H9 (cell line): ENCODE results near the gene ZC3H7B. TPM values are rescaled to one million over a fixed set of nuclear protein-coding genes. Genes with fewer than 3 reads are reported as not detected.

Source experiments
- DNase-seq: peaks from one replicate; pipeline ENCODE4 v3.0.0-alpha.2; 2017
- H2AFZ ChIP-seq: one replicate; pipeline ENCODE4 v1.6.1; 2013; ENCODE audit warnings: mild to moderate bottlenecking, low read length, control low read depth, moderate library complexity
- H2AK5ac ChIP-seq: 2 replicates; pipeline ENCODE4 v1.6.1; 2013; ENCODE audit warnings: low read length, control low read depth, mixed read lengths; ENCODE audit not compliant: insufficient read length
- H2BK120ac ChIP-seq: one replicate; pipeline ENCODE4 v1.6.1; 2013; ENCODE audit warnings: low read depth, mild to moderate bottlenecking, low read length, control low read depth, inconsistent platforms; ENCODE audit not compliant: poor library complexity, severe bottlenecking
- H2BK12ac ChIP-seq: 2 replicates; pipeline ENCODE4 v1.6.1; 2013; ENCODE audit warnings: low read length, control low read depth, mixed read lengths, low read depth; ENCODE audit not compliant: insufficient read length
- H2BK15ac ChIP-seq: 2 replicates; pipeline ENCODE4 v1.6.1; 2013; ENCODE audit warnings: low read depth, low read length, control low read depth
- H2BK20ac ChIP-seq: one replicate; pipeline ENCODE4 v1.6.1; 2013; ENCODE audit warnings: low read depth, mild to moderate bottlenecking, low read length, control low read depth, inconsistent platforms; ENCODE audit not compliant: poor library complexity, severe bottlenecking
- H2BK5ac ChIP-seq: 2 replicates; pipeline ENCODE4 v1.6.1; 2013; ENCODE audit warnings: low read length, control low read depth, mixed read lengths; ENCODE audit not compliant: insufficient read length
- H3K14ac ChIP-seq: 2 replicates; pipeline ENCODE4 v1.6.1; 2013; ENCODE audit warnings: low read length, control low read depth; ENCODE audit not compliant: insufficient read depth
- H3K18ac ChIP-seq: 2 replicates; pipeline ENCODE4 v1.6.1; 2013; ENCODE audit warnings: low read depth, mild to moderate bottlenecking, mixed read lengths, low read length, control low read depth; ENCODE audit not compliant: insufficient read length
- H3K23ac ChIP-seq: 2 replicates; pipeline ENCODE4 v1.6.1; 2013; ENCODE audit warnings: low read length, control low read depth, mixed read lengths, low read depth; ENCODE audit not compliant: insufficient read length
- H3K23me2 ChIP-seq: 2 replicates; pipeline ENCODE4 v1.6.1; 2013; ENCODE audit warnings: low read depth, mild to moderate bottlenecking, mixed read lengths, low read length, control low read depth; ENCODE audit not compliant: insufficient read length, poor library complexity, severe bottlenecking
- H3K27ac ChIP-seq: 2 replicates; pipeline ENCODE4 v1.5.1; 2013; ENCODE audit warnings: low read length, control low read depth, mixed read lengths, low read depth; ENCODE audit not compliant: insufficient read length
- H3K27me3 ChIP-seq: 2 replicates; pipeline ENCODE4 v1.6.1; 2013; ENCODE audit warnings: low read length, control low read depth, inconsistent platforms; ENCODE audit not compliant: insufficient read depth
- H3K4ac ChIP-seq: 2 replicates; pipeline ENCODE4 v1.6.1; 2013; ENCODE audit warnings: low read depth, mild to moderate bottlenecking, control low read depth, inconsistent platforms, low read length, moderate library complexity
- H3K4me1 ChIP-seq: 2 replicates; pipeline ENCODE4 v1.6.1; 2013; ENCODE audit warnings: low read length, control low read depth, inconsistent platforms; ENCODE audit not compliant: insufficient read depth
- H3K4me2 ChIP-seq: 2 replicates; pipeline ENCODE4 v1.6.1; 2013; ENCODE audit warnings: low read length, control low read depth, mixed read lengths; ENCODE audit not compliant: insufficient read length, insufficient read depth
- H3K56ac ChIP-seq: 2 replicates; pipeline ENCODE4 v1.6.1; 2013; ENCODE audit warnings: low read depth, mild to moderate bottlenecking, mixed read lengths, low read length, control low read depth; ENCODE audit not compliant: insufficient read length
- H3K79me1 ChIP-seq: 2 replicates; pipeline ENCODE4 v1.6.1; 2013; ENCODE audit warnings: low read depth, mild to moderate bottlenecking, moderate library complexity, low read length, control low read depth, inconsistent platforms; ENCODE audit not compliant: insufficient read depth, poor library complexity, severe bottlenecking
- H3K79me2 ChIP-seq: 2 replicates; pipeline ENCODE4 v1.6.1; 2013; ENCODE audit warnings: low read length, control low read depth, inconsistent platforms; ENCODE audit not compliant: insufficient read depth
- H3K9ac ChIP-seq: 2 replicates; pipeline ENCODE4 v1.6.1; 2013; ENCODE audit warnings: low read length, control low read depth, mixed read lengths; ENCODE audit not compliant: insufficient read length; ENCODE audit errors: extremely low read depth
- H3K9me3 ChIP-seq: one replicate; pipeline ENCODE4 v1.6.1; 2013; ENCODE audit warnings: low read depth, low read length, inconsistent platforms; ENCODE audit not compliant: control insufficient read depth
- H3T11ph ChIP-seq: one replicate; pipeline ENCODE4 v1.6.1; 2013; ENCODE audit warnings: mild to moderate bottlenecking, low read length, control low read depth, inconsistent platforms
- H4K20me1 ChIP-seq: one replicate; pipeline ENCODE4 v1.6.1; 2013; ENCODE audit not compliant: control insufficient read depth, insufficient read length, insufficient read depth
- H4K5ac ChIP-seq: 2 replicates; pipeline ENCODE4 v1.6.1; 2013; ENCODE audit warnings: low read depth, mild to moderate bottlenecking, mixed read lengths, low read length, control low read depth; ENCODE audit not compliant: insufficient read length
- H4K8ac ChIP-seq: replicated peaks from 2 replicates; pipeline ENCODE4 v1.6.1; 2013; ENCODE audit warnings: low read length, control low read depth, mixed read lengths, low read depth; ENCODE audit not compliant: insufficient read length
- H4K91ac ChIP-seq: 2 replicates; pipeline ENCODE4 v1.6.1; 2013; ENCODE audit warnings: low read depth, mild to moderate bottlenecking, moderate library complexity, mixed read lengths, low read length, control low read depth; ENCODE audit not compliant: insufficient read length
- H3K27ac Mint-ChIP-seq, 3 experiments: 2 replicates in 2 of 3; 3 replicates in 1 of 3; pipeline ENCODE4 v1.8.0; 2020 to 2021; ENCODE audit warnings: mixed read lengths in 3 of 3, mild to moderate bottlenecking in 1 of 3, moderate library complexity in 1 of 3
- H3K27me3 Mint-ChIP-seq: 2 replicates; pipeline ENCODE4 v1.8.0; 2021; ENCODE audit warnings: low read depth, mild to moderate bottlenecking, moderate library complexity, mixed read lengths
- H3K36me3 Mint-ChIP-seq, 3 experiments: 2 replicates in 2 of 3; 3 replicates in 1 of 3; pipeline ENCODE4 v1.8.0; 2020 to 2021; ENCODE audit warnings: low read depth in 3 of 3, mixed read lengths in 3 of 3; ENCODE audit not compliant: insufficient read depth in 1 of 3
- H3K4me1 Mint-ChIP-seq, 2 experiments: 2 replicates each; pipeline ENCODE4 v1.8.0; 2020; ENCODE audit warnings: mixed read lengths in 2 of 2
- H3K4me3 Mint-ChIP-seq, 2 experiments: 2 replicates in 1 of 2; 3 replicates in 1 of 2; pipeline ENCODE4 v1.8.0; 2020 to 2021; ENCODE audit warnings: mild to moderate bottlenecking in 2 of 2, mixed read lengths in 2 of 2, moderate library complexity in 1 of 2
- H3K9me3 Mint-ChIP-seq, 2 experiments: 2 replicates in 1 of 2; 3 replicates in 1 of 2; pipeline ENCODE4 v1.8.0; 2020; ENCODE audit warnings: mild to moderate bottlenecking in 2 of 2, mixed read lengths in 2 of 2, moderate library complexity in 1 of 2
- CTCF ChIP-seq: fragments of 200-600 bp; sonication (generic); conservative IDR thresholded peaks from 3 replicates; pipeline ENCODE4 v1.8.0; 2021; ENCODE audit warnings: antibody characterized with exemption, mild to moderate bottlenecking
- WGBS: extraction: QIAGEN DNeasy Blood & Tissue Kit; methylation state at CpG from one replicate; pipeline ENCODE4 v1.1.7; 2013; ENCODE audit warnings: missing lambda C conversion rate, low lambda C conversion rate, mixed read lengths; ENCODE audit not compliant: insufficient read length; ENCODE audit errors: extremely low coverage; 5-methylcytosine and 5-hydroxymethylcytosine counted together
- total RNA-seq: library from RNA; stranded (reverse); gene quantifications from 2 replicates; pipeline ENCODE4 v1.2.1, GENCODE V29; 2021

The ZC3H7B gene
- total RNA-seq, 1 experiment from 2014 or later: 69.3 TPM

- Histone ChIP-seq H2BK15ac (no peak overlapping the region), H3K14ac (no peak overlapping the region), H3K4me1 (no peaks in the 10 kb centered on the region), H3K79me1 (no peaks in the 10 kb centered on the region), H3K4ac (no peak overlapping the region), H4K91ac (no peak overlapping the region), H3T11ph (no peak overlapping the region), H3K23me2 (no peaks in the 10 kb centered on the region), H3K18ac (no peak overlapping the region), H2BK5ac (no peak overlapping the region), H2BK120ac (no peak overlapping the region), H3K27ac (no peak overlapping the region), H3K56ac (no peak overlapping the region), H2AFZ (no peak overlapping the region), H2BK20ac (no peak overlapping the region), H3K9ac (no peak overlapping the region), H4K8ac (no peak overlapping the region), H3K27me3 (no peaks in the 10 kb centered on the region), H4K20me1 (no peaks in the 10 kb centered on the region), H2AK5ac (no peak overlapping the region), H3K9me3 (no peaks in the 10 kb centered on the region), H3K4me2 (no peak overlapping the region), H4K5ac (no peak overlapping the region), H3K79me2 (no peaks in the 10 kb centered on the region), H2BK12ac (no peak overlapping the region), H3K23ac (no peak overlapping the region)
- H3K9me3 Mint-ChIP-seq: no peaks in the 10 kb centered on the region
- no CpG with 5 or more reads among the region's 8 CpGs for WGBS
- DNase-seq: no peak
- no peak overlapping the region for H3K4me3 Mint-ChIP-seq
- peaks cover 51 to 94% (median 77%) of the 10 kb centered on the region in 3 experiments for H3K36me3 Mint-ChIP-seq
- TF ChIP-seq CTCF: no peak
- H3K27me3 Mint-ChIP-seq: no peaks in the 10 kb centered on the region
- H3K4me1 Mint-ChIP-seq: peaks cover 5 to 7% of the 10 kb centered on the region in 2 experiments; a peak in 3 of 4 replicates
- H3K27ac Mint-ChIP-seq: no peak overlapping the region; a peak in 1 of 7 replicates
Observed at GRCh38 chr22:41252365-41252764, 49.0 kb upstream of the ZC3H7B start.
